Measurements from ENCODE around the gene RTN4R.
"Not testable (repeated sequence)": the region's sequence is repeated elsewhere in the genome, so short reads cannot be mapped to it uniquely, and the experiment has no call there.

The RTN4R gene

DNA sequence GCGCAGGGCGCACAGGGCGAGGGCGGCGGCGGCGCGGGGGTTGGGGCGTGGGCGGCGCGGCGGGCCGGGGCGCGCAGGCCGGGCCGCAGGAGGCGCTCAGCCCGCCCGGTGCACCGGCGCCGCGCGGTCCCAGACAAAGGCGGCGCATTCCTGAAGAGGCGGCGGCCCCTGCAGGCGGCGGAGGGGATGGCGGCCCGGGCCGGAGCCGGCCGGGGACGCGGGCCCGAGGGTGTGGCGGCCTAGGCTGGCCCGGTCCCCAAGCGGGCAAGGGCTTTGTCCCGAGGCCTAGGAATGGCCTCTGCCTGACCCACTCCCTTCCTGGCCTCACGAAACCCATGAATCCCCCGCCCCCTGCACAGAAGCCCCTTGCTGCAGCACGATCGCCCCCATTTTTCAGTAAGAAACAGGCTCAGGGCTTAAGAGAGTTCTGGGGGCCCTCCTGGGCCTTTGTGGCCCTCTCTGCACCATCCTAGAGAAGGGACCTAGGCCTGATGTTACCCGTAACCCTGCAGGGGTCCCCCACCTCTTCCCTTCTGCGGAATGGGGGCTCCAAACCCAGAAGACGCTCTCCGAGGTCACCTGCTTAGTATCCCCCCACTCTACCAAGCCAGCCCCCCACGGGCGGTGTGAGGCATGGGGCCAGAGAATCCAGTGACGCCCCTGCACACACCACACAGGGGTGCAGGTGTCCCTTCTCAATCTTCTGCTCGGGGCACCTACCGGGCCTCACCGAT lies at the start of gene RTN4R:
Gene RTN4R (minus strand): TSS at position 40 of the 734 bp plus-strand sequence. CDS start 226 bp downstream, outside the sequence.
- Histone ChIP-seq H3K27ac (ENCODE audit: low read depth, low read length, poor library complexity, severe bottlenecking) (no peak within 1 kb of the TSS), H3K36me3 (ENCODE audit: insufficient read depth, low read length) (no peaks in the 10 kb centered on the region), H3K9ac (ENCODE audit: low read length) (no peak within 1 kb of the TSS; the same call in 1 of the 2 replicates), H3K4me3 (ENCODE audit: low read depth, low read length, poor library complexity, severe bottlenecking) (no peak within 1 kb of the TSS), H4K20me1 (ENCODE audit: insufficient read depth, low read length) (no peaks in the 10 kb centered on the region), H3F3A (ENCODE audit: insufficient read depth, low read length) (no peaks in the 10 kb centered on the region), H3K79me2 (ENCODE audit: insufficient read depth, low read length) (no peaks in the 10 kb centered on the region), H3K9me2 (ENCODE audit: low read depth, low read length) (no peaks in the 10 kb centered on the region), H3K4me2 (ENCODE audit: low read length) (peak within 1 kb of the TSS; percentile 47; the same call in 1 of the 2 replicates), H3K9me3 (ENCODE audit: low read length) (no peaks in the 10 kb centered on the region), H2AFZ (ENCODE audit: low read length) (no peak within 1 kb of the TSS), H3K4me1 (ENCODE audit: insufficient read depth, low read length, severe bottlenecking) (no peaks in the 10 kb centered on the region), H3K27me3 (ENCODE audit: insufficient read depth, low read length) (0 out of 2 replicates have a peak, but pooled peaks cover 4% of the 10 kb centered on the region)
- TF ChIP-seq CTCF (IDR thresholded peaks at IDR 0.05; ENCODE audit: low read length), result peak; percentile 34; the same call in 1 of the 2 replicates
- no peak for TF ChIP-seq EZH2 (IDR thresholded peaks at IDR 0.05; ENCODE audit: borderline replicate concordance, low read length)

DNA sequence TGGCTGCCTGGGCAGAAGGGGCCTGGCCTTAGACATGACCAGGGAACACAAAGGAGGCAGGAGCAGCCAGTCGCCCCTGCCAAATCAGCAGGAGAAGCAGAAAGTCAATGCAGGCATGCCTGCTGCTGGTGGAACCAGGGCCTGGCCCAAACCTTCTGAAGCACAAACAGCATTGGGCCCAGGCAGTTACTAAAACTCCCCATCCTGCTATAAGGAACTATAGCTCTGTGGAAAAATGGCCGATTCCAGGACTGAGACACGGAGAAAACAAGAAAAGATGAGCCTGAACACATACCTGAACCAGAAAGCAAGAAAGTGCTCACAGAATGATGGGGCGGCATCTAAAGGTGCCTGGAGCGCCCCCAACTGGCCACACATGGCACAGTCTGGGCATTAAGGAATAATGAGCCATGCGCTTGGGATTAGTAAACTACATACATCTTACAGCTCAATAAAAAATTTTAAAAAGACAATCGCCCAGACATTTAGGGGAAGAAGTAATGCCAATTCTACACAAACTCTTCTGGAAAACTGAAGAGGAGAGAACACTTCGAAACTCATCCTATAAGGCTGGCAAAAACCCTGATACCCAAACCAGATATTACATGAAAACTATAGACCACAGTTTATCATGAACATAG lies 49.4 kb upstream of the RTN4R start:
- H3K4me3 ChIP-seq (ENCODE audit: low read depth, low read length, poor library complexity, severe bottlenecking); H3F3A ChIP-seq (ENCODE audit: insufficient read depth, low read length); H3K9me3 ChIP-seq (ENCODE audit: low read length); H3K9me2 ChIP-seq (ENCODE audit: low read depth, low read length); H3K36me3 ChIP-seq (ENCODE audit: insufficient read depth, low read length); H3K79me2 ChIP-seq (ENCODE audit: insufficient read depth, low read length); H3K27ac ChIP-seq (ENCODE audit: low read depth, low read length, poor library complexity, severe bottlenecking); H4K20me1 ChIP-seq (ENCODE audit: insufficient read depth, low read length); H3K27me3 ChIP-seq (ENCODE audit: insufficient read depth, low read length); H3K9ac ChIP-seq (ENCODE audit: low read length); H2AFZ ChIP-seq (ENCODE audit: low read length): not testable (repeated sequence)
- H3K4me1 ChIP-seq (ENCODE audit: insufficient read depth, low read length, severe bottlenecking), result peaks cover 25% of the 10 kb centered on the region
- peak; percentile 69 for TF ChIP-seq CTCF (IDR thresholded peaks at IDR 0.05; ENCODE audit: low read length)
- peak overlapping the region; percentile 50; the same call in 1 of the 2 replicates for H3K4me2 ChIP-seq (ENCODE audit: low read length)

DNA sequence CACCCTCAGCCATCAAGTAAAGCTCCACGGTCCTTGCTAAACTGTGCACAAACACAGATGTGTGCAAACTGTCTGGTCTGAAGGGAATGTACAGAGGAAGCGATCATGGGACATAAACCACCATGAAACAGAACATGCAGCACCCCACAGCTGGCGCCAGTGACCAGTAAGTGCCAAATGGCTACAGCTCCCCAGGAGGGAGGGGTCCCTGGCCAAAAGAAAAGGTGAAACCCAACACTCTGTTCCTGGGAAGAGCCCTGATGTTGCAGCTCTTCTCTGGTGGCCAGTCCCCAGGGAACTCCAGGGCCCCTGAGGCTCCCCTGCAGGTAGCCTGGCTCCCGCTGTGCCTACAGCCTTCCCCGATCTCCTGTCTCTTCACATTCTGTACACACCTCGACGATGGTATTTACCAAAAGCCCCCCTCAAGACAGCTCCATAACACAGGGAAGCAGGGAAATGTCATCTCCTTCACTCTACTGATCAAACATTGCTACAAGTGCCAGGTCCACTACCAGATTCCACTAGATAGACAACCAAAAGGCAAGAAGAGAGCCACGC lies 48.8 kb upstream of the RTN4R start:
- no peaks in the 10 kb centered on the region for H3K9me3 ChIP-seq (ENCODE audit: low read length)
- H3K9ac ChIP-seq (ENCODE audit: low read length), result no peak overlapping the region
- no peak overlapping the region for H3K27ac ChIP-seq (ENCODE audit: low read depth, low read length, poor library complexity, severe bottlenecking)
- TF ChIP-seq CTCF (IDR thresholded peaks at IDR 0.05; ENCODE audit: low read length) (no peak), EZH2 (IDR thresholded peaks at IDR 0.05; ENCODE audit: borderline replicate concordance, low read length) (no peak)
- no peak overlapping the region for H3K4me2 ChIP-seq (ENCODE audit: low read length)
- no peaks in the 10 kb centered on the region for H3F3A ChIP-seq (ENCODE audit: insufficient read depth, low read length)
- H3K4me1 ChIP-seq (ENCODE audit: insufficient read depth, low read length, severe bottlenecking), result peaks cover 25% of the 10 kb centered on the region
- no peak overlapping the region for H3K4me3 ChIP-seq (ENCODE audit: low read depth, low read length, poor library complexity, severe bottlenecking)
- no peak overlapping the region for H2AFZ ChIP-seq (ENCODE audit: low read length)
- H3K79me2 ChIP-seq (ENCODE audit: insufficient read depth, low read length), result no peaks in the 10 kb centered on the region
- H3K36me3 ChIP-seq (ENCODE audit: insufficient read depth, low read length), result no peaks in the 10 kb centered on the region
- H3K27me3 ChIP-seq (ENCODE audit: insufficient read depth, low read length), result no peaks in the 10 kb centered on the region
- no peaks in the 10 kb centered on the region for H3K9me2 ChIP-seq (ENCODE audit: low read depth, low read length)
- no peaks in the 10 kb centered on the region for H4K20me1 ChIP-seq (ENCODE audit: insufficient read depth, low read length)
